ENCODE results near the gene CLIC3.
"Not testable (repeated sequence)": the region's sequence is repeated elsewhere in the genome, so short reads cannot be mapped to it uniquely, and the experiment has no call there.

The CLIC3 gene

DNA sequence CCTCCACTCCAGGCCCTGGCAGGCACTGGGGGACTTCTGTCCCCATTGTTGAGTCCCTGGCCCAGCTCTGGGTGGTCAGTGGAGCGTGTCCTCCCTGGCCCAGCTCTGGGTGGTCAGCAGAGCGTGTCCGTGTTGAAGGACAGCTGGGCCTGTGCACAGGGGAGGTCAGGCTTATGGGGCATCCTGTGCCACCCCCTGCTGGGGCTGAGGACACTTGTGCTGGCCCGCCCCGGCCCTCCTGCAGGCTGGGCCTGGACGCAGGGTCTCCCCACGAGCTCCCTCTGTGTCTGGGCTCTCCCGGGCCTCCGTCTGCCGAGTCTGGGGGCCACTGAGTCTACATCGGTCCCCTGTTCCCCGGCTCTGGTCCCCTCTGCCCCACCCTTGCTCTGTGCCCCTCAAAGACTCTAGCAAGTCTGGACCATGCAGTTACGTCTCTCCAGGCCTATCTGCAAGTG is 11.5 kb upstream of the CLIC3 start:
- no peak overlapping the region for H2AFZ ChIP-seq (ENCODE audit: low read depth, low read length, severe bottlenecking)
- H3K4me2 ChIP-seq (ENCODE audit: low read depth, low read length, poor library complexity, severe bottlenecking): no peak overlapping the region
- no peaks in the 10 kb centered on the region for H3K9me3 ChIP-seq (ENCODE audit: insufficient read depth, low read length)
- no peaks in the 10 kb centered on the region for H3F3A ChIP-seq (ENCODE audit: insufficient read depth)
- H3K9me2 ChIP-seq (replicated peaks; ENCODE audit: insufficient read depth, low read length): no peaks in the 10 kb centered on the region
- H3K4me3 ChIP-seq (ENCODE audit: insufficient read depth, low read length, poor library complexity, severe bottlenecking): no peak overlapping the region
- no peak overlapping the region for H3K27ac ChIP-seq (ENCODE audit: low read depth, low read length)
- no peaks in the 10 kb centered on the region for H3K36me3 ChIP-seq (ENCODE audit: low read length)
- no peaks in the 10 kb centered on the region for H3K27me3 ChIP-seq (ENCODE audit: low read length)
- H4K20me1 ChIP-seq (ENCODE audit: low read depth, low read length): no peaks in the 10 kb centered on the region
- H3K9ac ChIP-seq (ENCODE audit: low read length): no peak overlapping the region
- no peaks in the 10 kb centered on the region for H3K79me2 ChIP-seq (ENCODE audit: insufficient read depth, low read length)
- TF ChIP-seq EZH2phosphoT487 (conservative IDR thresholded peaks at IDR 0.05; ENCODE audit: low read length): no peak
- TF ChIP-seq, protein P1, sequence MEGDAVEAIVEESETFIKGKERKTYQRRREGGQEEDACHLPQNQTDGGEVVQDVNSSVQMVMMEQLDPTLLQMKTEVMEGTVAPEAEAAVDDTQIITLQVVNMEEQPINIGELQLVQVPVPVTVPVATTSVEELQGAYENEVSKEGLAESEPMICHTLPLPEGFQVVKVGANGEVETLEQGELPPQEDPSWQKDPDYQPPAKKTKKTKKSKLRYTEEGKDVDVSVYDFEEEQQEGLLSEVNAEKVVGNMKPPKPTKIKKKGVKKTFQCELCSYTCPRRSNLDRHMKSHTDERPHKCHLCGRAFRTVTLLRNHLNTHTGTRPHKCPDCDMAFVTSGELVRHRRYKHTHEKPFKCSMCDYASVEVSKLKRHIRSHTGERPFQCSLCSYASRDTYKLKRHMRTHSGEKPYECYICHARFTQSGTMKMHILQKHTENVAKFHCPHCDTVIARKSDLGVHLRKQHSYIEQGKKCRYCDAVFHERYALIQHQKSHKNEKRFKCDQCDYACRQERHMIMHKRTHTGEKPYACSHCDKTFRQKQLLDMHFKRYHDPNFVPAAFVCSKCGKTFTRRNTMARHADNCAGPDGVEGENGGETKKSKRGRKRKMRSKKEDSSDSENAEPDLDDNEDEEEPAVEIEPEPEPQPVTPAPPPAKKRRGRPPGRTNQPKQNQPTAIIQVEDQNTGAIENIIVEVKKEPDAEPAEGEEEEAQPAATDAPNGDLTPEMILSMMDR (IDR thresholded peaks at IDR 0.05; ENCODE audit: insufficient read depth, low read length, poor library complexity, severe bottlenecking): no peak

DNA sequence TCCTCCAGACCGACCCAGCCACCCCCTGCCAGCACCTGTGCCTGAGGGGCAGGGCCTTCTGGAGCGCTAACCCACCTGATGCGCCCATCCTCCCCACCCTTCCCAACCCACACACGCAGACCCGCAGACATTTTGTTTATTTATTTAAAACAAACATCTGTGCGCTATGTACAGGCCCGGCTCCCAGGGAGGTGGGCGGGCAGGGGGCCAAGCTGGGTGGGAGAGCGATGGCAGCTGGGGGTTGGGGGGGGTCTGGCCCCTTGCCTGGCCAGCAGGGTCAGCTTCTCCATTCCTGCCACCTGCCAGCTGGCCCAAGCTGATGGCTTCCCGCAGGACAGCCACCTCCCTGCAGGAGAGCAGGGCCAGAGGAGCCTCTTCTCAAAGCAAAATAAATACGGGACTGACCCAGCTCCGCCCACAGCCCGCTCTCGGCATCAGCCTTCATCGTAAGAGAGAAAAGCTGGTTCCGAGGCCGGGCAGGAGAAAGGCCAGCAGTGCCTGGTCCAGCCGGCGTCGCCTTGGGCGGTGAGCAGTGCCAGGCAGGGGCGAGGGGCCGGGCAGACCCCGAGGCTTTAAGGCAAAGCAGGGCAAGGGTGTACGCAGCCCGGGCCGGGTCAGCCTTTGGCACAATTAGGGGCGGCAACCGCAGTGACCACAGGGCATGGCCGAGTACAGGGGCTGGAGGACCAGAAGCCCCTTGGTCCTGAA is 10.9 kb upstream of the CLIC3 start:
- TF ChIP-seq EZH2phosphoT487 (conservative IDR thresholded peaks at IDR 0.05; ENCODE audit: low read length): no peak
- TF ChIP-seq, protein P1 (IDR thresholded peaks at IDR 0.05; ENCODE audit: insufficient read depth, low read length, poor library complexity, severe bottlenecking): no peak
- no peak overlapping the region for H3K27ac ChIP-seq (ENCODE audit: low read depth, low read length)
- no peaks in the 10 kb centered on the region for H3K36me3 ChIP-seq (ENCODE audit: low read length)
- no peaks in the 10 kb centered on the region for H3K9me3 ChIP-seq (ENCODE audit: insufficient read depth, low read length)
- no peak overlapping the region for H3K4me3 ChIP-seq (ENCODE audit: insufficient read depth, low read length, poor library complexity, severe bottlenecking)
- no peaks in the 10 kb centered on the region for H3K79me2 ChIP-seq (ENCODE audit: insufficient read depth, low read length)
- H2AFZ ChIP-seq (ENCODE audit: low read depth, low read length, severe bottlenecking): no peak overlapping the region
- H3K9ac ChIP-seq (ENCODE audit: low read length): no peak overlapping the region
- no peaks in the 10 kb centered on the region for H3F3A ChIP-seq (ENCODE audit: insufficient read depth)
- H3K4me2 ChIP-seq (ENCODE audit: low read depth, low read length, poor library complexity, severe bottlenecking): no peak overlapping the region
- no peaks in the 10 kb centered on the region for H3K27me3 ChIP-seq (ENCODE audit: low read length)
- H4K20me1 ChIP-seq (ENCODE audit: low read depth, low read length): no peaks in the 10 kb centered on the region
- H3K9me2 ChIP-seq (replicated peaks; ENCODE audit: insufficient read depth, low read length): no peaks in the 10 kb centered on the region

DNA sequence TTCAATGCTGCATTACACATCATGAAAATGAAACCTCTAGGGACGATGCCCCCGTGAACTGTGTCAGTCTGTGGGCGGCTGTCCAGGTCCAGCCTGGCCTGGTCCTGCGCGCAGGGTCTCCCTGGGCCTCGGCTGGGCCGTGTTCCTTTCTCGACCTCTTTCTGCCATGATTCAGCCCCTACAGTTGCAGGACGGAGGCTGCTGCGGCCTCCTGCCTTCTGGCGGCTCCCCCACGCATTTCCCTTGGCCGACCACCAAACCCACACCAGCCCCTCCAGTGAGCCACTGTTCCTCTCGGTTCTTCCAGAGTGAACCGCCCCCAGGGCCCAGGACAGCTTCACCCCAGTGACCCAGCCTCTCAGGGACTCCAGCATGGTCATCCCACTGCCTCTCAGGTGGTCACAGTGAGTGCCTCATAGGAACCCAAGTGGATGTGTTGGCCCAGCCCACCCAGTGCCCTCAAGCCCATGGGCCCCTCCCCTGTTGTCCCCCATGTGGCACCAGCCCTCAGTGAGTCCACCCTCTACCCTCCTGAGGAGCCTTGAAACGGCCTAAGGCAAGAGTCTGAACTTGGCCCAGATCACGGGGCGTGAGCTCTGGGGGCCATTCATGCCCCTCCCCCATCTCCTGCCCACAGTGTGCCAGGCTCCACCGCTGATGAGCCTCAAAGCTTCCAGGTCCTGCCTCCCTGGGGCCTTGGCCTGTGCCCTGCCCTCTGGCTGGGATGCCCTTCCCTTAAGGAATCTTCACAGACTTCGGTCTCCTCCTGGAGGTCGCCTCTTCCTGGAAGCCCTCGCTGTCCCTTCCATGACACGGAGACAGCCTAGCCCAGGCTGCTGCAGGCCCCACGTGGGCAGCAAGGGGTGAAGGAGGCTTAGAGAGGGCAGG is 10.0 kb upstream of the CLIC3 start:
- H3K9me2 ChIP-seq (replicated peaks; ENCODE audit: insufficient read depth, low read length): no peaks in the 10 kb centered on the region
- no peaks in the 10 kb centered on the region for H3K9me3 ChIP-seq (ENCODE audit: insufficient read depth, low read length)
- H3K36me3 ChIP-seq (ENCODE audit: low read length): no peaks in the 10 kb centered on the region
- H2AFZ ChIP-seq (ENCODE audit: low read depth, low read length, severe bottlenecking): no peak overlapping the region
- H3K9ac ChIP-seq (ENCODE audit: low read length): no peak overlapping the region
- no peaks in the 10 kb centered on the region for H3F3A ChIP-seq (ENCODE audit: insufficient read depth)
- no peak overlapping the region for H3K4me3 ChIP-seq (ENCODE audit: insufficient read depth, low read length, poor library complexity, severe bottlenecking)
- no peaks in the 10 kb centered on the region for H3K27me3 ChIP-seq (ENCODE audit: low read length)
- no peak overlapping the region for H3K4me2 ChIP-seq (ENCODE audit: low read depth, low read length, poor library complexity, severe bottlenecking)
- no peaks in the 10 kb centered on the region for H4K20me1 ChIP-seq (ENCODE audit: low read depth, low read length)
- no peaks in the 10 kb centered on the region for H3K79me2 ChIP-seq (ENCODE audit: insufficient read depth, low read length)
- no peak for TF ChIP-seq EZH2phosphoT487 (conservative IDR thresholded peaks at IDR 0.05; ENCODE audit: low read length)
- TF ChIP-seq, protein P1 (IDR thresholded peaks at IDR 0.05; ENCODE audit: insufficient read depth, low read length, poor library complexity, severe bottlenecking): no peak
- H3K27ac ChIP-seq (ENCODE audit: low read depth, low read length): no peak overlapping the region

DNA sequence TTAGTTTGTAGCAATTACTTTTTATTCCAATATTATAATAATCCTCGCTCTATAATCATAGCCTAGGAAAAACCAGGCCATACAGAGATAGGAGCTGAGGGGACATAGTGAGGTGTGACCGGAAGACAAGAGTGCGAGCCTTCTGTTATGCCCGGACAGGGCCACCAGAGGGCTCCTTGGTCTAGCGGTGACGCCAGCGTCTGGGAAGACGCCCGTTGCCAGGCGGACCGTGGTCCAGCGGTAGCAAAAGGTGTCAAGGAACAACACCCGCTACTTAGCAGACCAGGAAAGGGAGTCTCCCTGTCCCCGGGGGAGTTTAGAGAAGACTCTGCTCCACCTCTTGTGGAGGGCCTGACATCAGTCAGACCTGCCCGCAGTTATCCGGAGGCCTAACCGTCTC is 7.9 kb upstream of the CLIC3 start:
- not testable (repeated sequence) for H3K9me3 ChIP-seq (ENCODE audit: insufficient read depth, low read length); H3K9me2 ChIP-seq (replicated peaks; ENCODE audit: insufficient read depth, low read length); H3F3A ChIP-seq (ENCODE audit: insufficient read depth); H3K4me3 ChIP-seq (ENCODE audit: insufficient read depth, low read length, poor library complexity, severe bottlenecking); H4K20me1 ChIP-seq (ENCODE audit: low read depth, low read length); H3K36me3 ChIP-seq (ENCODE audit: low read length); H3K27me3 ChIP-seq (ENCODE audit: low read length); H3K9ac ChIP-seq (ENCODE audit: low read length); H3K4me2 ChIP-seq (ENCODE audit: low read depth, low read length, poor library complexity, severe bottlenecking); H2AFZ ChIP-seq (ENCODE audit: low read depth, low read length, severe bottlenecking); H3K27ac ChIP-seq (ENCODE audit: low read depth, low read length); H3K79me2 ChIP-seq (ENCODE audit: insufficient read depth, low read length)

Measured in SU-DHL-6 (cell line).